DOHH2 (cell line): ENCODE results near the gene RINL.

Experiments used
- H3F3A ChIP-seq: fragments of 200-600 bp; sonication (generic), shearing (Covaris generic); 2 replicates; pipeline ENCODE4 v1.6.0; 2016; ENCODE audit warnings: antibody characterized with exemption, mild to moderate bottlenecking; ENCODE audit not compliant: control insufficient read depth, insufficient read depth
- H3K27ac ChIP-seq: fragments of 200-600 bp; sonication (generic); 2 replicates; pipeline ENCODE4 v1.5.1; 2014; ENCODE audit warnings: low read depth, mild to moderate bottlenecking, low read length, moderate library complexity
- H3K27me3 ChIP-seq: fragments of 200-600 bp; sonication (generic); 2 replicates; pipeline ENCODE4 v1.6.1; 2014; ENCODE audit warnings: mild to moderate bottlenecking, low read length, mixed read lengths; ENCODE audit not compliant: control insufficient read depth
- H3K36me3 ChIP-seq: fragments of 200-600 bp; sonication (generic); 2 replicates; pipeline ENCODE4 v1.6.1; 2014; ENCODE audit warnings: mild to moderate bottlenecking, low read length, moderate library complexity, mixed read lengths; ENCODE audit not compliant: control insufficient read depth
- H3K4me1 ChIP-seq: fragments of 200-600 bp; sonication (generic); 2 replicates; pipeline ENCODE4 v1.6.1; 2014; ENCODE audit warnings: mild to moderate bottlenecking, low read length, mixed read lengths; ENCODE audit not compliant: control insufficient read depth
- H3K4me2 ChIP-seq: fragments of 200-600 bp; sonication (generic); 2 replicates; pipeline ENCODE4 v1.6.0; 2014; ENCODE audit warnings: mild to moderate bottlenecking, low read length, moderate library complexity
- H3K4me3 ChIP-seq: fragments of 200-600 bp; sonication (generic); 2 replicates; pipeline ENCODE4 v1.5.1; 2014; ENCODE audit warnings: mild to moderate bottlenecking, low read length, mixed read lengths
- H3K79me2 ChIP-seq: fragments of 200-600 bp; sonication (generic); 2 replicates; pipeline ENCODE4 v1.6.1; 2014; ENCODE audit warnings: mild to moderate bottlenecking, low read length, mixed read lengths; ENCODE audit not compliant: control insufficient read depth
- H3K9me2 ChIP-seq: fragments of 200-600 bp; sonication (generic); replicated peaks from 2 replicates; pipeline ENCODE4 v1.6.1; 2014; ENCODE audit warnings: mild to moderate bottlenecking, low read length, mixed read lengths; ENCODE audit not compliant: control insufficient read depth
- H3K9me3 ChIP-seq: fragments of 200-600 bp; sonication (generic); 2 replicates; pipeline ENCODE4 v1.6.1; 2014; ENCODE audit warnings: antibody characterized with exemption, low read length, mixed read lengths; ENCODE audit not compliant: control insufficient read depth, insufficient read depth
- H4K20me1 ChIP-seq: fragments of 200-600 bp; sonication (generic); 2 replicates; pipeline ENCODE4 v1.6.0; 2014; ENCODE audit warnings: low read depth, mild to moderate bottlenecking, antibody characterized with exemption, low read length, moderate library complexity; ENCODE audit not compliant: control insufficient read depth, insufficient read depth
- CTCF ChIP-seq: fragments of 200-600 bp; sonication (generic); IDR thresholded peaks from one replicate; pipeline ENCODE4 v1.5.1; 2014; ENCODE audit warnings: antibody characterized with exemption, mild to moderate bottlenecking, low read depth, low read length; ENCODE audit not compliant: poor library complexity, severe bottlenecking
- EZH2phosphoT487 ChIP-seq: fragments of 200-600 bp; sonication (generic); IDR thresholded peaks from 2 replicates; pipeline ENCODE4 v1.6.1; 2017; ENCODE audit warnings: borderline replicate concordance, mild to moderate bottlenecking, antibody characterized with exemption, low read length, moderate library complexity, mixed read lengths

The RINL gene

DNA sequence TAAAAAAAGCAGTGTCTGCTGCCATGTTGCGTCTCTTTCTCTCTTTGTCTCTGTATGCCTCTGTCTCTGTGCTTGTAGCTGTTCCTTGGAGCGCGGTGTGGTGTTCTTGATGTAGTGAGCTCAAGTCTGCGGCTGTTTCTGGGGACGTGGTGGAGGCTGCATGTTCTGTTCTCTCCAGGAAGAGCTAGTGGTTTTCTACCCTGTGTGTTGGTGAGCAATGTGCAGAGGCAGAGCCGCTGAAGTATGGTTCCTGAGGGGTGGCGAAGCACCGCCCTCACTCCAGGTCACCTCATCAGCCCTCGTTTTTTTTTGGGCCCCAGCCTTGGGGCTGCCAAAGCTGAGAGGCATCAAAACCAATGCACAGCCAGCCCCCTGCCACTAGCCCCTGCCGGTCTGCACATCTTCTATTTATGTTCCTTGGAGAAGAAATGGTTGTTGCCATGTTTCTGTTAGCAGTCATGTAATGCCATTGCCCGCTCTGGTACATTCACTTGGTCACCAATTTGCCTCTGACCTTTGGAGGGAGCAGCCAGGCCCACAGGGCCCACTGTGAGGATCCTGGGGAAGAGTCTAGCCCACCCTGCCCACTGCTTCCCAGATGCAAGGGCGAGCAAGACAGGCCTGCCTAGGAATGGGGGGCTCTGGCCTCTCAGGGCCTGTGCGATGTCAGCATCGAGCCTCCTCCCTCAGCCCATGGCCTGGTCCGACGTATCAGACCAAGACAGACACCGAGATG is 35.5 kb downstream of the RINL start:
- Histone ChIP-seq H3K4me1 (peaks cover 38% of the 10 kb centered on the region), H3K36me3 (peaks cover 100% of the 10 kb centered on the region), H3K27me3 (no peaks in the 10 kb centered on the region), H3F3A (peaks cover 32% of the 10 kb centered on the region), H3K9me2 (no peaks in the 10 kb centered on the region), H3K9me3 (no peaks in the 10 kb centered on the region), H4K20me1 (peaks cover 27% of the 10 kb centered on the region), H3K4me3 (no peak overlapping the region), H3K4me2 (no peak overlapping the region), H3K27ac (peak overlapping the region; percentile 8; the same call in 1 of the 2 replicates), H3K79me2 (peaks cover 69% of the 10 kb centered on the region)
- TF ChIP-seq CTCF (no peak), EZH2phosphoT487 (no peak)

DNA sequence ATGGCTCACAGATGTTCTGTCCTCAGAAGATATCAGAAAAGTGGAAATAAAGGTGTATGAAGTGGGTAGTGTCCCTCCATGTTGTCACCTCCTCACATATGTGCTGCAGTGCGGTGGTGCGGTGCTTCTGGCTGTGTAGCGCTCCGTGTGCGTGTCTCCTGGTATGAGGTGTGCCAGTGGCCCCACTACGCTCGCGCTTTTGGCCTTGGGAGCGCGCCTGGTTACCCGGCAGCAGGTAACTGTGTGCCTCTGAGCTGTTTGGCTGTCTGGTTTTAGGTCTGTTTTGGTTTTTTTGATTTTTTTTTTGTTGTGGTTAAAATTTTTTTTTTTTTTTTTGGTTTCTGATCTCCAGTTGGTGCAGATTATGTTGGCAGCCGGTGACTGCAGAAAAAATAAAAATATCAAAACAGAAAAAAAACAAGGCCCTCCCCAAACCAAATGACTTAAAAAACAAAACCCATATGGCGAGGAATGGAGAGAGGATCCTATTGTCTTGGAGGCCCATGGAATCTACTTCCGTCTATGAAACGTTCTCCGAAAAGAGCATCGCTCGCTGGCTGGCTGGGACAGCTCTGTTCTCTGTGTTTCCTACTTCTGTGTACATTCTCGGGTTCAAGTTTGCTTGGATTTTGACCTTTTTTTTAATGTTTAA is 36.2 kb downstream of the RINL start:
- Histone ChIP-seq H3K27me3 (no peaks in the 10 kb centered on the region), H3K36me3 (peaks cover 100% of the 10 kb centered on the region), H3K4me2 (no peak overlapping the region), H3K79me2 (peaks cover 62% of the 10 kb centered on the region), H3F3A (peaks cover 39% of the 10 kb centered on the region), H4K20me1 (peaks cover 20% of the 10 kb centered on the region), H3K27ac (no peak overlapping the region), H3K4me1 (peaks cover 31% of the 10 kb centered on the region), H3K9me3 (no peaks in the 10 kb centered on the region), H3K9me2 (no peaks in the 10 kb centered on the region), H3K4me3 (no peak overlapping the region)
- TF ChIP-seq EZH2phosphoT487: no peak
- no peak for TF ChIP-seq CTCF

DNA sequence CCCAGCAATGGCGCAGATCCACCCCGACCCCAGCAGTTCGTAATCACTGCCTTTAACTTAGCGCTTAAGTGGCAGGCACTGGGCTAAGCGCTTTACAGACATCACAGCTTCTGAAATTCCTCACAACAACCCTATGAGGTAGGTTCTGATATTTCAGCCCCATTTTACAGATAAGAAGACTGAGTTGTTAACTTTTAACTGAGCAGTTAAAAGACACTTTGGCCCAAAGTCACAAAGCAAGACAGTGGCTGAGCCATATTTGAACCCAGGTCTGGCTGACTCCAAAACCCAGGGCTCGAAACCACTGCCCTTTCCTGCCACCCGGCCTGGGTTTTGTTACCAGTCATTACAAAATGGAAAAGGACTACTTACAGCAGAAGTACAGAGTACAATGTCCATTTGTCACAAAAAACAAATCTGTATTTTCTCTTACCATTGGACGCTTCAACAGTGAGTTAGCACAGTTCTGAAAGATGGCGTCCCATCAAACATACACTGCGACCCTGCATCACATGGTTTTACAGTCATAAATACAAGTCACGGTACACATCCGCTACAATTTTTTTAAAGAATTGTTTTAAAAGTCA is 36.8 kb downstream of the RINL start:
- Histone ChIP-seq H3K9me2 (no peaks in the 10 kb centered on the region), H3K4me3 (no peak overlapping the region), H3F3A (peaks cover 45% of the 10 kb centered on the region), H3K4me2 (no peak overlapping the region), H3K27me3 (no peaks in the 10 kb centered on the region), H4K20me1 (peaks cover 20% of the 10 kb centered on the region), H3K4me1 (peaks cover 30% of the 10 kb centered on the region), H3K9me3 (no peaks in the 10 kb centered on the region), H3K27ac (no peak overlapping the region), H3K79me2 (peaks cover 56% of the 10 kb centered on the region), H3K36me3 (peaks cover 98% of the 10 kb centered on the region)
- TF ChIP-seq EZH2phosphoT487 (no peak), CTCF (no peak)
